Keratinocyte (primary cell): ENCODE results near the gene EXD3.

Source experiments
- EZH2 ChIP-seq: IDR thresholded peaks from one replicate; pipeline ENCODE4 v1.6.1; 2012; ENCODE audit warnings: inconsistent platforms, mild to moderate bottlenecking, low read length, moderate library complexity
- TF ChIP-seq, protein P1 (sequence below), 3 experiments: IDR thresholded peaks in 1 of 3; conservative IDR thresholded peaks in 1 of 3; optimal IDR thresholded peaks in 1 of 3; 2 replicates in 2 of 3; 3 replicates in 1 of 3; pipeline versions ENCODE3 to v1.5.1; 2011; ENCODE audit warnings: low read length in 3 of 3, mild to moderate bottlenecking in 3 of 3, moderate library complexity in 2 of 3, control low read depth in 1 of 3, inconsistent platforms in 1 of 3; ENCODE audit not compliant: insufficient read depth in 2 of 3; ENCODE audit errors: extremely low read depth in 1 of 3

DNA sequence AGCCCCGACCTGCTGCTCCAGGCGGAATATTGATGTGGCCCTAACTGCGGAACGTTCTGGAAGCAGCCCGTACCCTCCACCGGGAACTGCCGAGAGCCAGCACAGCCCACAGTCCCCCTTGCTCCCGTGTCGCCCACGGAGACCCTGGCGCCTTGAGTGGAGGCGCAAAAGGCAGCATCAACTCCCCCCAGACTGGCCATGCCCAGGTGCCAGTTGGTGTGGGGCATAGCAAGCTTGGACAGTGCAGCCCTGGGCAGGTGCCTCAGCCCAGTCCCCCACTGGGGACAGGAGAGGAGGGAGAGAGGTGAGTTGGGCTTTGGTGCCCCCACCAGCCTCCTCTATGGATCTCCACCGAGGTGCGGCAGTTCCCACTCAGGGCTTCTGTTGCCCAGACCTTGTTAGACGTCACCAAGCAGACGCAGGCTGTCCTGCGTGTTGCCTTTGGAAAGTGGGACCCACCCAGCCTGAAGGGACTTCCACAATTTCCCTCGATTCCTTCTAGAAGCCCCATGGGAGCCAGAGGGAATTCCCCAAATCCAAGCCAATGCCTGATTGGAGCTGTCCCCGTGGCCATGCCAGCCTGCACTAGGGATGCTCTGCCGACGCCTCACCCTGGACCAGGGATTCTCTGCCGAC lies 101.1 kb downstream of the EXD3 start:
- no peak for TF ChIP-seq EZH2
- TF ChIP-seq, protein P1, sequence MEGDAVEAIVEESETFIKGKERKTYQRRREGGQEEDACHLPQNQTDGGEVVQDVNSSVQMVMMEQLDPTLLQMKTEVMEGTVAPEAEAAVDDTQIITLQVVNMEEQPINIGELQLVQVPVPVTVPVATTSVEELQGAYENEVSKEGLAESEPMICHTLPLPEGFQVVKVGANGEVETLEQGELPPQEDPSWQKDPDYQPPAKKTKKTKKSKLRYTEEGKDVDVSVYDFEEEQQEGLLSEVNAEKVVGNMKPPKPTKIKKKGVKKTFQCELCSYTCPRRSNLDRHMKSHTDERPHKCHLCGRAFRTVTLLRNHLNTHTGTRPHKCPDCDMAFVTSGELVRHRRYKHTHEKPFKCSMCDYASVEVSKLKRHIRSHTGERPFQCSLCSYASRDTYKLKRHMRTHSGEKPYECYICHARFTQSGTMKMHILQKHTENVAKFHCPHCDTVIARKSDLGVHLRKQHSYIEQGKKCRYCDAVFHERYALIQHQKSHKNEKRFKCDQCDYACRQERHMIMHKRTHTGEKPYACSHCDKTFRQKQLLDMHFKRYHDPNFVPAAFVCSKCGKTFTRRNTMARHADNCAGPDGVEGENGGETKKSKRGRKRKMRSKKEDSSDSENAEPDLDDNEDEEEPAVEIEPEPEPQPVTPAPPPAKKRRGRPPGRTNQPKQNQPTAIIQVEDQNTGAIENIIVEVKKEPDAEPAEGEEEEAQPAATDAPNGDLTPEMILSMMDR (optimal IDR thresholded peaks at IDR 0.05 in 1 of 3, IDR thresholded peaks at IDR 0.05 in 1 of 3, conservative IDR thresholded peaks at IDR 0.05 in 1 of 3; ENCODE audit: extremely low read depth in 1 of 3, insufficient read depth in 2 of 3, low read length in 3 of 3), result no peak
